ENCODE results near the gene NR2C2.

NR2C2 gene

DNA sequence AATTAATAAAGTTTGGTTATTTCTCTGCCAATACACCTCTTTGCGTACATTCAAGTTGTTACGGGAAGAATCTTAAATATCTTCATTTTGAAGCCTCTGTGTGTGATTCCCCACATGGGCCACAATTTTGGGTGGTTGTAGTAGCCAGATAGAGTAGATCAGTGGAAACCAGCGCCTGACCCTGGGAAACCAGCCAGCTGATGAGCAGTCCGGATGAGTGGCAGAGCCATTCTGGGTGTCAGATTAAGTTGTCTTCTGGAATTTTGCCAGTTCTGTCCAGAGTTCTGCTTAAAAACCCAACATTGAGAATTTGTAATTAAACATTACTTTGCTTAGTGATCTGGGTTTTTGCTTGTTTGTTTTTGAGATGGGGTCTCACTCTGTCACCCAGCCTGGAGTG, 68.1 kb downstream of the NR2C2 start:
- TF ChIP-seq, protein P1, sequence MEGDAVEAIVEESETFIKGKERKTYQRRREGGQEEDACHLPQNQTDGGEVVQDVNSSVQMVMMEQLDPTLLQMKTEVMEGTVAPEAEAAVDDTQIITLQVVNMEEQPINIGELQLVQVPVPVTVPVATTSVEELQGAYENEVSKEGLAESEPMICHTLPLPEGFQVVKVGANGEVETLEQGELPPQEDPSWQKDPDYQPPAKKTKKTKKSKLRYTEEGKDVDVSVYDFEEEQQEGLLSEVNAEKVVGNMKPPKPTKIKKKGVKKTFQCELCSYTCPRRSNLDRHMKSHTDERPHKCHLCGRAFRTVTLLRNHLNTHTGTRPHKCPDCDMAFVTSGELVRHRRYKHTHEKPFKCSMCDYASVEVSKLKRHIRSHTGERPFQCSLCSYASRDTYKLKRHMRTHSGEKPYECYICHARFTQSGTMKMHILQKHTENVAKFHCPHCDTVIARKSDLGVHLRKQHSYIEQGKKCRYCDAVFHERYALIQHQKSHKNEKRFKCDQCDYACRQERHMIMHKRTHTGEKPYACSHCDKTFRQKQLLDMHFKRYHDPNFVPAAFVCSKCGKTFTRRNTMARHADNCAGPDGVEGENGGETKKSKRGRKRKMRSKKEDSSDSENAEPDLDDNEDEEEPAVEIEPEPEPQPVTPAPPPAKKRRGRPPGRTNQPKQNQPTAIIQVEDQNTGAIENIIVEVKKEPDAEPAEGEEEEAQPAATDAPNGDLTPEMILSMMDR (IDR thresholded peaks at IDR 0.05; ENCODE audit: insufficient read depth, low read depth, low read length, missing control alignments) = no peak
- H3K4me3 ChIP-seq (ENCODE audit: low read depth, low read length) = no peak overlapping the region
- no peak for DNase-seq (ENCODE audit: low read depth)

DNA sequence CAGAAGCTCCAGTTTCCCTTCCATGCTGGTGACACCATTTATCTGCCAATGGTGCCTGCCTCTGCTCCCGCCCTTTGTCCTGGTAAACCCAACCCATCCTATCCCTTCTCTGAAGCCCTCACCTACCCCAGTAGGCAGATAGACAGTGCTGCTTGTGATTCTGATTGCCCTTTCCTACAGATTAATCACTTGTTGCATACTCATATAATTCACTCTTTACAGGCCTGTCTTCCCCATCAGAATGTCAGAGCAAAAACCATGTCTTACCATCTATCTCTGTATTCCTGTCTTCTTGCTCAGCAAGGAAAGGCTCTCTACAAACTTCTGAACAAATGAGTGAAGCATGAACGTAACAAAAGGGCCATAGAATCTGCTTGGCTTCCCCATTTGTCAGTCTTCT, 69.8 kb downstream of the NR2C2 start:
- TF ChIP-seq, protein P1 (IDR thresholded peaks at IDR 0.05; ENCODE audit: insufficient read depth, low read depth, low read length, missing control alignments) = no peak
- no peak overlapping the region for H3K4me3 ChIP-seq (ENCODE audit: low read depth, low read length)
- DNase-seq (ENCODE audit: low read depth) = no peak

DNA sequence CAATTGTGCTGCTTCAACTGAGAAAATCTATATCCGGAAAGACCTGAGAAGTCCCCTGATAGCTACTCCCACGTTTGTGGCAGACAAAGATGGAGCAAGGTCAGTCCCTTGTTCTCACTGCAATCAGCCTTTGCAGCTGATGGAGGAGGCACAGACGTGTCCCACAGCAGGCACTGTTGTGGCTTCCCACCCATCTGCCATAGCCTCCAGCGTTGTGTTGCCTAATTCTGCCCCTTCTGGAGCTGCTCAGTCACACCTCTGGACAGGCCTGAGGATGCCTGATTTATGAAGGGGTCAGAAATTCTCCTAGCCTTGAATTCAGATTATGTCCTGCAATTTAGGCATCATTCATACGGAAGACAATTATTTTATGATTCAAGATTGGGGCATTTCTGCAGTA, 75.9 kb downstream of the NR2C2 start:
- no peak for DNase-seq (ENCODE audit: low read depth)
- TF ChIP-seq, protein P1 (IDR thresholded peaks at IDR 0.05; ENCODE audit: insufficient read depth, low read depth, low read length, missing control alignments) = no peak
- H3K4me3 ChIP-seq (ENCODE audit: low read depth, low read length) = no peak overlapping the region

DNA sequence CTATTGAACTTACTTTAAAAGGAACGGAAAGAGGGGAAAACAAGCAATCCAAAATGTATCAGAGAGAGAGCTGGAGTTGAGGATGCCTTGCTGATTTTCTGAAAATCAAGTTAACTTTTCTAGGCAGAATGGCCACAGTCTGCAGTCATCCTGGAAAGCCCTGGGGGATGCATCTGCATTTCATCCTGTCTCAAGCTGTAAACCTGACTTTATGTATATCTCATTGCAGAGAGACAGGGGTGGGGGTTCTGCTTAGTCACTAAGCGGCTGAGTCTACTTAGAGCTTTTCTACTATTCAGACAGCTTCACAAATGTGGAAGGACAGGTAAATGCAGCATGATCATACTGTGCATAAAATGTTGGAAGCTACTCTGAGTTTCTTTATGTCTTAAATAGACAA, 76.3 kb downstream of the NR2C2 start:
- DNase-seq (ENCODE audit: low read depth) = no peak
- TF ChIP-seq, protein P1 (IDR thresholded peaks at IDR 0.05; ENCODE audit: insufficient read depth, low read depth, low read length, missing control alignments) = no peak
- H3K4me3 ChIP-seq (ENCODE audit: low read depth, low read length) = no peak overlapping the region

DNA sequence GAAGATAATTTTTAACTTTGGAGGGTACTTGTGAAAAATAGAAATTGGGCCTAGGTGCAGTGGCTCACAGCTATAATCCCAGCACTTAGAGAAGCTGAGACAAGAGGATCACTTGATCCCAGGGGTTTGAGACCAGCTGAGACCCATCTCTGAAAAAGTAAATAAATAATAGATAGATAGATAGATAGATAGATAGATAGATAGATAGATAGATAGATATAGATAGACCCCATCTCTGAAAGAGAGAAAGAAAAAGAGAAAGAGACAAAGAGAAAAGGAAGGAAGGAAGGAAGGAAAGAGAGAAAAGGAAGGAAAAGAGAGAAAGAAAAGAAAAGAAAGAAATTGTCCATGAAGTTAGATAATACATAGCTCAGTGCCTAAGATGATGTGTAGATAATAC, 82.2 kb downstream of the NR2C2 start:
- TF ChIP-seq, protein P1 (IDR thresholded peaks at IDR 0.05; ENCODE audit: insufficient read depth, low read depth, low read length, missing control alignments) = no peak
- no peak overlapping the region for H3K4me3 ChIP-seq (ENCODE audit: low read depth, low read length)
- no peak for DNase-seq (ENCODE audit: low read depth)

DNA sequence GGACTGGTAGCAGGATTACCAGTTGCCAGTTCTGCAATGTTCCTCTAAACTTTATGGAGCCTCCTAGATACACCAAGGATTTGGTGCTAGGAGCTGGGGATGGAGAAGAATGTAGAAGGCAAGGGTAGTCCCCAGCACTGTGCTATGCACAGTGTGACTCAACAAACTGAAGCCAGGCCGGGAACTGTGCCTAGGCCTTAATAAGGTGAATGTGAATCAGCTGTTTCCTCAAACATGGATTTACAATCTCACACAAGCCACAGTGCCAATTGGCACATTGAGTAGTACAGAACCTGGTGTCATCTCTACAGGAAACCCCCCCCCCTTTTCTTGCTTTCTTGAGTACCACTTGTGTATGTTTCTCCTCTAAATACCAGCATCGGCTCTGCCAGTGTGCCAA, 85.3 kb downstream of the NR2C2 start:
- no peak for DNase-seq (ENCODE audit: low read depth)
- TF ChIP-seq, protein P1 (IDR thresholded peaks at IDR 0.05; ENCODE audit: insufficient read depth, low read depth, low read length, missing control alignments) = no peak
- no peak overlapping the region for H3K4me3 ChIP-seq (ENCODE audit: low read depth, low read length)

DNA sequence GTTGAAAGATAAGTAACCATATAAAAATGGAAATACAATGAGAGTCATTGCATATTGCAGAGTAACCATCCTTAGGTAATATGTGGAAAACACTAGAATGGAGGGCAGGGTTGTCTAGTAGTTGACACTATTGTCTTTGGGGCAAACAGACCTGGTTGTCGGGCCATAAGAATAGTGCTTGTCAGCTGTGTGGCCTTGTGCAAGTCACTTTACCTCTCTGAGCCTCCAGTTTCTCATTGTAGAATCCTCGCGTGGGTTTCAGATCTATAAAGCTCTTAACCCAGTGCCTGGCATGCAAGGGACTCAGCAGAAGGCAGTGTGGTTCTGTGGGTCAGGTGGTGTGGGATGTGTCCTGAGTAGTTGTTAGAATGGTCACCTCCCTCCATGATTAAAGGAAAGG, 85.7 kb downstream of the NR2C2 start:
- no peak for DNase-seq (ENCODE audit: low read depth)
- TF ChIP-seq, protein P1 (IDR thresholded peaks at IDR 0.05; ENCODE audit: insufficient read depth, low read depth, low read length, missing control alignments) = no peak
- no peak overlapping the region for H3K4me3 ChIP-seq (ENCODE audit: low read depth, low read length)

Measured in GM12865 (cell line).